Adrenal gland (tissue), 12 donors: ENCODE results near the gene HEG1. TPM values are rescaled to one million over a fixed set of nuclear protein-coding genes. Genes with fewer than 3 reads are reported as not detected.

ENCODE experiments used
- DNase-seq, 7 donors: peaks; one replicate each; pipeline ENCODE4 v3.0.0-alpha.2; 2019 to 2020
- H3K27ac ChIP-seq, 5 donors: fragments of 200-600 bp; sonication (generic) in 4 of 5; 1 replicate in 3 of 5; 2 replicates in 2 of 5; pipeline versions ENCODE4 v1.5.1 to v1.8.0; 2016 to 2020; ENCODE audit warnings: mild to moderate bottlenecking in 1 of 5
- H3K27me3 ChIP-seq: fragments of 200-600 bp; 2 replicates; pipeline ENCODE4 v1.8.0; 2021
- H3K36me3 ChIP-seq, 2 donors: fragments of 200-600 bp; replicated peaks in 1 of 2; 1 replicate in 1 of 2; 2 replicates in 1 of 2; pipeline versions ENCODE4 v1.5.1 to v1.8.0; 2018 to 2022
- H3K4me1 ChIP-seq, 2 donors: fragments of 200-600 bp; replicated peaks in 1 of 2; 1 replicate in 1 of 2; 2 replicates in 1 of 2; pipeline versions ENCODE4 v1.5.1 to v1.8.0; 2018 to 2021
- H3K4me3 ChIP-seq, 4 donors: fragments of 200-600 bp; sonication (generic) in 3 of 4; one replicate each; pipeline ENCODE4 v1.5.1; 2016 to 2018
- H3K9me3 ChIP-seq, 3 donors: fragments of 200-600 bp; sonication (generic) in 1 of 3; replicated peaks in 1 of 3; 1 replicate in 2 of 3; 2 replicates in 1 of 3; pipeline versions ENCODE4 v1.5.1 to v1.8.0; 2016 to 2021
- CTCF ChIP-seq, 6 experiments: fragments of 450-650 bp in 4 of 6; fragments of 200-600 bp in 2 of 6; sonication (generic) in 1 of 6; IDR thresholded peaks; 1 replicate in 5 of 6; 2 replicates in 1 of 6; pipeline versions ENCODE4 v1.5.1 to v1.8.0; 2016 to 2021; ENCODE audit warnings: antibody characterized with exemption in 6 of 6, mild to moderate bottlenecking in 2 of 6, moderate library complexity in 1 of 6
- POLR2A ChIP-seq, 2 donors: fragments of 450-650 bp; IDR thresholded peaks; one replicate each; pipeline ENCODE4 v1.6.1; 2017; ENCODE audit warnings: antibody characterized with exemption in 2 of 2, mild to moderate bottlenecking in 2 of 2, moderate library complexity in 1 of 2
- WGBS, 4 donors: extraction: QIAGEN DNeasy Blood & Tissue Kit in 2 of 4; methylation state at CpG; one replicate each; pipeline versions ENCODE4 v1.1.5 to v1.1.7; 2013 to 2017; 5-methylcytosine and 5-hydroxymethylcytosine counted together
- intact Hi-C, 2 donors: fragments of 100-400 bp; cut with DNase I; formaldehyde crosslinking; loops; one replicate each; pipeline versions ENCODE4 v1.14.1 to v1.15.0; 2022 to 2023
- polyA plus RNA-seq, 3 donors: library from polyadenylated mRNA; stranded (reverse); fragments of 200-250 nt in 2 of 3; fragments of 350-450 nt in 1 of 3; fragmentation: Illumina TruSeq in 1 of 3; extraction: RNeasy Lipid Tissue Mini Kit (QIAGEN cat#74804) in 1 of 3; gene quantifications; one replicate each; pipeline ENCODE4 v1.2.3, GENCODE V29; 2013 to 2014
- total RNA-seq, 9 donors: library from RNA; depleted of rRNA in 4 of 9; stranded (reverse); fragments of >200 nt in 4 of 9; fragments of 120-200 nt in 1 of 9; fragmentation: NEBNext Ultra II Directional in 1 of 9; extraction: Animal tissue kit (Norgen Biotek cat#: 25700) in 1 of 9; gene quantifications; one replicate each; pipeline versions ENCODE4 v1.1.0 to v1.2.4, GENCODE V29; 2013 to 2023
- donor health status: healthy with polysubstance abuse.
- donor health status: Bipolar disorder and iron deficiency.
- donor health status: DM: yes; HTN: yes; CAD: no.
- donor health status: DM: no; HTN: no; CAD: no.
- donor health status: DM: no; HTN: no; CAD: no.
- donor health status: DM: yes; HTN: yes; CAD: no.

HEG1 gene
- total and polyA plus RNA-seq, 12 donors: 5.7 to 107 (median 37.9) TPM

GRCh38 chr3:124924741-124925140, 131.1 kb downstream of the HEG1 start:
- TF ChIP-seq CTCF (IDR thresholded peaks at IDR 0.05): no peak
- H3K4me3 ChIP-seq: no peak overlapping the region
- H3K9me3 ChIP-seq: no peaks in the 10 kb centered on the region
- DNase-seq: no peak
- H3K36me3 ChIP-seq: no peaks in the 10 kb centered on the region
- H3K27ac ChIP-seq: no peak overlapping the region
- WGBS, 4 donors: 85 to 92% (median 91%) methylated on average over 2 of the region's 2 CpGs
- H3K4me1 ChIP-seq: no peaks in the 10 kb centered on the region
- no peaks in the 10 kb centered on the region for H3K27me3 ChIP-seq
- intact Hi-C loops: no loop called here

- intact Hi-C loops: no loop called here
- no peaks in the 10 kb centered on the region for H3K27me3 ChIP-seq
- no peak overlapping the region for H3K27ac ChIP-seq
- no peak overlapping the region for H3K4me3 ChIP-seq
- H3K36me3 ChIP-seq: no peaks in the 10 kb centered on the region
- DNase-seq: no peak
- H3K9me3 ChIP-seq: no peaks in the 10 kb centered on the region
- H3K4me1 ChIP-seq: no peaks in the 10 kb centered on the region
- TF ChIP-seq POLR2A (IDR thresholded peaks at IDR 0.05) (no peak), CTCF (IDR thresholded peaks at IDR 0.05) (no peak)
Measured at GRCh38 chr3:124923833-124924232, 132.0 kb downstream of the HEG1 start.

GRCh38 chr3:124920718-124921117, 135.1 kb downstream of the HEG1 start:
- H3K27me3 ChIP-seq: no peaks in the 10 kb centered on the region
- WGBS, 4 donors: 87 to 89% (median 88%) methylated on average over 5 of the region's 5 CpGs
- intact Hi-C loops: no loop called here

GRCh38 chr3:124919756-124920155, 136.0 kb downstream of the HEG1 start:
- intact Hi-C loops: no loop called here
- H3K36me3 ChIP-seq: no peaks in the 10 kb centered on the region
- DNase-seq: no peak
- TF ChIP-seq CTCF (IDR thresholded peaks at IDR 0.05) (no peak), POLR2A (IDR thresholded peaks at IDR 0.05) (no peak)
- WGBS, 4 donors: 25 to 73% (median 67%) methylated on average over 2 of the region's 2 CpGs; no CpG with 5 or more reads in 1 of the 4 donors
- no peaks in the 10 kb centered on the region for H3K27me3 ChIP-seq
- H3K27ac ChIP-seq: no peak overlapping the region
- H3K4me3 ChIP-seq: no peak overlapping the region
- H3K4me1 ChIP-seq: no peaks in the 10 kb centered on the region
- no peaks in the 10 kb centered on the region for H3K9me3 ChIP-seq

More at GRCh38 chr3:124920718-124921117, 135.1 kb downstream of the HEG1 start:
- no peak for TF ChIP-seq POLR2A (IDR thresholded peaks at IDR 0.05)
- TF ChIP-seq CTCF (IDR thresholded peaks at IDR 0.05): no peak
- H3K27ac ChIP-seq: no peak overlapping the region
- H3K4me1 ChIP-seq: no peaks in the 10 kb centered on the region
- no peak for DNase-seq
- no peaks in the 10 kb centered on the region for H3K36me3 ChIP-seq
- no peaks in the 10 kb centered on the region for H3K9me3 ChIP-seq
- H3K4me3 ChIP-seq: no peak overlapping the region
